ENCODE data around the gene EHBP1L1. TPM values are rescaled to one million over a fixed set of nuclear protein-coding genes. Genes with fewer than 3 reads are reported as not detected.
"Not testable (repeated sequence)": the region's sequence is repeated elsewhere in the genome, so short reads cannot be mapped to it uniquely, and the experiment has no call there.

EHBP1L1 gene
- total and polyA plus RNA-seq, 4 donors, result 1.1 to 120 (median 10.0) TPM

DNA sequence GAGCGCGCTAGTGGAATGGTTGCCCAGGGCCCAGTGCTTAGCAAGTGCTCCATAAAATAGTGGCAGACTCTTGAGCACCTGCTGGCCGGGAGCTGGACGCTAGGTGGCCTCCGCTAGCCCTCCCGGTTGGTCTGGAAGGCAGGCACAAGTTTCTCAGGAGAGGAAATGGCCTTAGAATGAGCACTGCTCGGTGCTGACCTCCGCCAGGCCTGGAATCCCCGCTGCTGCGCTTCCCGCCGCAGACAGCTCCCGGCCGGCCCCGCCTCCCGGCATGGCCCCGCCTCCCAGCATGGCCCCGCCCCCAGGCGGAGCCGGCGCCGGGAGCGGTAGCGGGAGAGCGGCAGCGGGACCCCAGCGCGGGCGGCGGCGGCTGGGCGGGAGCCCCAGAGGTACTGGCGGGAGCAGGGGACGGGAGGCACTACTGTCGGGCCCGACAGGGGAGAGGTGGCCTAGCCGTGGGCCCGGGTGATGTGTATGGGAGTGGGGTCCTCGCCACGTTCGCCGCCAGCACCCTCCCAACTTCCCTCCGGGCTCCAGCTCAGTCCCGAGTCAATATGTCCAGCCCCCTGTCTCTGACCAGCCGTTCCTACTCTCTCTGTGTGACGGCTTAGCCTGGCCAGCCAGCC, 62.1 kb downstream of the EHBP1L1 start, which contains the start of gene SIPA1:
Gene SIPA1 (plus strand): TSS at position 308 of the 626 bp plus-strand sequence. CDS start 2,821 bp downstream, outside the sequence.
- peak within 1 kb of the TSS; percentile 56 to 57 for H3K9ac ChIP-seq (ENCODE audit: low read depth in 1 of 2, low read length in 2 of 2)
- H3K4me3 ChIP-seq (ENCODE audit: low read depth in 1 of 3, low read length in 3 of 3), result peak within 1 kb of the TSS; percentile 58 to 77 (median 63)
- WGBS, result 6% methylated on average over 46 of the region's 46 CpGs
- no peaks in the 10 kb centered on the region for H3K27me3 ChIP-seq (ENCODE audit: control insufficient read depth in 4 of 4, insufficient read depth in 4 of 4, low read length in 3 of 4)
- peak; percentile 88 for DNase-seq (ENCODE audit: low spot score)
- peak within 1 kb of the TSS; percentile 91 to 94 for H3K27ac ChIP-seq (ENCODE audit: low read depth in 1 of 2, low read length in 2 of 2)
- no peaks in the 10 kb centered on the region for H3K9me3 ChIP-seq (ENCODE audit: control insufficient read depth in 4 of 4, low read length in 3 of 4)
- peaks cover 3 to 55% (median 35%) of the 10 kb centered on the region in 4 donors for H3K4me1 ChIP-seq (ENCODE audit: control insufficient read depth in 4 of 4, insufficient read depth in 4 of 4, low read length in 3 of 4)
- no peak for TF ChIP-seq ZBTB33 (IDR thresholded peaks at IDR 0.05)
- no peak for TF ChIP-seq HNF4A (conservative IDR thresholded peaks at IDR 0.05)
- no peak for TF ChIP-seq NR2F2 (IDR thresholded peaks at IDR 0.05)
- peak; percentile 36 for TF ChIP-seq CTCF (IDR thresholded peaks at IDR 0.05; ENCODE audit: low read depth, low read length, missing input control)
- TF ChIP-seq YY1 (IDR thresholded peaks at IDR 0.05), result no peak
- TF ChIP-seq HNF4G (IDR thresholded peaks at IDR 0.05), result no peak
- TF ChIP-seq RXRA (IDR thresholded peaks at IDR 0.05), result no peak
- TF ChIP-seq JUND (IDR thresholded peaks at IDR 0.05), result no peak
- TF ChIP-seq GABPA (IDR thresholded peaks at IDR 0.05 in 1 of 2, conservative IDR thresholded peaks at IDR 0.05 in 1 of 2), result no peak
- no peak for TF ChIP-seq FOXA2 (IDR thresholded peaks at IDR 0.05)
- peak in 1 of 2 donors; percentile 67 for TF ChIP-seq RAD21 (IDR thresholded peaks at IDR 0.05)
- peaks cover 4 to 22% (median 15%) of the 10 kb centered on the region in 4 donors for H3K36me3 ChIP-seq (ENCODE audit: control insufficient read depth in 4 of 4, insufficient read depth in 3 of 4, low read depth in 1 of 4, low read length in 3 of 4)

DNA sequence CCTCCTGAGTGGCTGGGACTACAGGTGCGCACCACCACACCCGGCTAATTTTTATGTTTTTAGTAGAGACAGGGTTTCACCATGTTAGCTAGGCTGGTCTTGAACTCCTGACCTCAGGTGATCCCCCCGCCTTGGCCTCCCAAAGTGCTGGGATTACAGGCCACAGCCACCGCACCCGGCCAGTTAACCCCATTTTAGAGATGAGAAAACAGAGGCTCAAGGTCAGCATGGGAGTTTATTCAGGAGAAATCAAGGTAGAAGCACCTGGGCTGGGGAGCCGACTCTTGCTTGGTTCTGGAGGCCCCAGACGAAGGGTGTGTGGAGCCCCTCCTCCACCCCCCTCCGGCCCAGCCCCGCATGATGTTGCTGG, 63.4 kb downstream of the EHBP1L1 start:
- Histone ChIP-seq H3K36me3 (ENCODE audit: control insufficient read depth in 4 of 4, insufficient read depth in 3 of 4, low read depth in 1 of 4, low read length in 3 of 4) (peaks cover 4 to 20% (median 16%) of the 10 kb centered on the region in 4 donors), H3K27ac (ENCODE audit: low read depth in 1 of 2, low read length in 2 of 2) (peak overlapping the region; percentile 91 to 94), H3K4me1 (ENCODE audit: control insufficient read depth in 4 of 4, insufficient read depth in 4 of 4, low read length in 3 of 4) (peaks cover 3 to 46% (median 28%) of the 10 kb centered on the region in 4 donors)
- H3K27me3 ChIP-seq (ENCODE audit: control insufficient read depth in 4 of 4, insufficient read depth in 4 of 4, low read length in 3 of 4); H3K9me3 ChIP-seq (ENCODE audit: control insufficient read depth in 4 of 4, low read length in 3 of 4); H3K4me3 ChIP-seq (ENCODE audit: low read depth in 1 of 3, low read length in 3 of 3); DNase-seq (ENCODE audit: low spot score); H3K9ac ChIP-seq (ENCODE audit: low read depth in 1 of 2, low read length in 2 of 2): not testable (repeated sequence)
- 88% methylated on average over 9 of the region's 9 CpGs for WGBS

- H3K27me3 ChIP-seq (ENCODE audit: control insufficient read depth in 4 of 4, insufficient read depth in 4 of 4, low read length in 3 of 4), result no peaks in the 10 kb centered on the region
- H3K9me3 ChIP-seq (ENCODE audit: control insufficient read depth in 4 of 4, low read length in 3 of 4), result no peaks in the 10 kb centered on the region
- H3K9ac ChIP-seq (ENCODE audit: low read depth in 1 of 2, low read length in 2 of 2), result peak overlapping the region in 1 of 2 donors; percentile 55
- H3K4me1 ChIP-seq (ENCODE audit: control insufficient read depth in 4 of 4, insufficient read depth in 4 of 4, low read length in 3 of 4), result peaks cover 3 to 46% (median 26%) of the 10 kb centered on the region in 4 donors
- no peak for DNase-seq (ENCODE audit: low spot score)
- H3K4me3 ChIP-seq (ENCODE audit: low read depth in 1 of 3, low read length in 3 of 3), result no peak overlapping the region
- H3K27ac ChIP-seq (ENCODE audit: low read depth in 1 of 2, low read length in 2 of 2), result peak overlapping the region; percentile 75 to 86
- peaks cover 4 to 16% (median 13%) of the 10 kb centered on the region in 4 donors for H3K36me3 ChIP-seq (ENCODE audit: control insufficient read depth in 4 of 4, insufficient read depth in 3 of 4, low read depth in 1 of 4, low read length in 3 of 4)
- peak; percentile 96 for TF ChIP-seq NR2F2 (IDR thresholded peaks at IDR 0.05)
- peak; percentile 22 for TF ChIP-seq SP1 (IDR thresholded peaks at IDR 0.05)
- TF ChIP-seq, protein P1, sequence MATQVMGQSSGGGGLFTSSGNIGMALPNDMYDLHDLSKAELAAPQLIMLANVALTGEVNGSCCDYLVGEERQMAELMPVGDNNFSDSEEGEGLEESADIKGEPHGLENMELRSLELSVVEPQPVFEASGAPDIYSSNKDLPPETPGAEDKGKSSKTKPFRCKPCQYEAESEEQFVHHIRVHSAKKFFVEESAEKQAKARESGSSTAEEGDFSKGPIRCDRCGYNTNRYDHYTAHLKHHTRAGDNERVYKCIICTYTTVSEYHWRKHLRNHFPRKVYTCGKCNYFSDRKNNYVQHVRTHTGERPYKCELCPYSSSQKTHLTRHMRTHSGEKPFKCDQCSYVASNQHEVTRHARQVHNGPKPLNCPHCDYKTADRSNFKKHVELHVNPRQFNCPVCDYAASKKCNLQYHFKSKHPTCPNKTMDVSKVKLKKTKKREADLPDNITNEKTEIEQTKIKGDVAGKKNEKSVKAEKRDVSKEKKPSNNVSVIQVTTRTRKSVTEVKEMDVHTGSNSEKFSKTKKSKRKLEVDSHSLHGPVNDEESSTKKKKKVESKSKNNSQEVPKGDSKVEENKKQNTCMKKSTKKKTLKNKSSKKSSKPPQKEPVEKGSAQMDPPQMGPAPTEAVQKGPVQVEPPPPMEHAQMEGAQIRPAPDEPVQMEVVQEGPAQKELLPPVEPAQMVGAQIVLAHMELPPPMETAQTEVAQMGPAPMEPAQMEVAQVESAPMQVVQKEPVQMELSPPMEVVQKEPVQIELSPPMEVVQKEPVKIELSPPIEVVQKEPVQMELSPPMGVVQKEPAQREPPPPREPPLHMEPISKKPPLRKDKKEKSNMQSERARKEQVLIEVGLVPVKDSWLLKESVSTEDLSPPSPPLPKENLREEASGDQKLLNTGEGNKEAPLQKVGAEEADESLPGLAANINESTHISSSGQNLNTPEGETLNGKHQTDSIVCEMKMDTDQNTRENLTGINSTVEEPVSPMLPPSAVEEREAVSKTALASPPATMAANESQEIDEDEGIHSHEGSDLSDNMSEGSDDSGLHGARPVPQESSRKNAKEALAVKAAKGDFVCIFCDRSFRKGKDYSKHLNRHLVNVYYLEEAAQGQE (IDR thresholded peaks at IDR 0.05), result no peak
- 71% methylated on average over 8 of the region's 8 CpGs for WGBS
Measured at GRCh38 chr11:65639623-65640482, 64.0 kb downstream of the EHBP1L1 start.

Data from liver (tissue), 9 donors.